A549 (cell line): Measurements from ENCODE around the gene SYP. TPM values are rescaled to one million over a fixed set of nuclear protein-coding genes. Genes with fewer than 3 reads are reported as not detected.
"Not testable (repeated sequence)": the region's sequence is repeated elsewhere in the genome, so short reads cannot be mapped to it uniquely, and the experiment has no call there.

Experiments
- ATAC-seq, 2 experiments: fragments of 200-7000 bp in 1 of 2; fragments of >200 bp in 1 of 2; cut with Nextera tagmentation in 1 of 2; cut with Tn5 transposase in 1 of 2; 3 replicates each; pipeline versions ENCODE4 v1.8.0 to v1.9.1; 2018 to 2020; ENCODE audit warnings: mild to moderate bottlenecking in 1 of 2, moderate library complexity in 1 of 2
- CTCF ChIA-PET: fragments of 300-600 bp; sonication (Branson Sonifier 250); formaldehyde crosslinking; extraction: SDS; loops from one replicate; lab custom pipeline; 2021; ENCODE audit warnings: antibody characterized with exemption, inconsistent platforms; lab: Yijun Ruan, JAX
- POLR2A ChIA-PET: fragments of 350-600 bp; formaldehyde crosslinking; extraction: SDS; loops from one replicate; lab custom pipeline; 2021; ENCODE audit warnings: antibody characterized with exemption, inconsistent platforms; lab: Yijun Ruan, JAX
- DNase-seq, 2 experiments: peaks; one replicate each; pipeline versions ENCODE4 v3.0.0 to v3.0.0-alpha.2; 2011 to 2016; ENCODE audit warnings: low read depth in 1 of 2, low spot score in 1 of 2
- FAIRE-seq: peaks from 2 replicates; lab custom pipeline; 2011; peaks lifted over from hg19 to GRCh38; lab: Jason Lieb, UNC
- H3K27ac ChIP-seq, 2 experiments: fragments of >200 bp; sonication (Bioruptor Twin); formaldehyde crosslinking; 3 replicates each; pipeline ENCODE4 v1.5.1; 2016 to 2017
- H3K4me1 ChIP-seq: fragments of >200 bp; sonication (Bioruptor Twin); formaldehyde crosslinking; 3 replicates; pipeline ENCODE4 v1.6.1; 2016
- H3K4me2 ChIP-seq: fragments of >200 bp; sonication (Bioruptor Twin); formaldehyde crosslinking; 3 replicates; pipeline ENCODE4 v1.6.1; 2016
- H3K4me3 ChIP-seq: fragments of >200 bp; sonication (Bioruptor Twin); formaldehyde crosslinking; 3 replicates; pipeline ENCODE4 v1.5.1; 2016
- H3K9me3 ChIP-seq: fragments of >200 bp; sonication (Bioruptor Twin); formaldehyde crosslinking; 3 replicates; pipeline ENCODE4 v1.6.1; 2016
- BCL3 ChIP-seq: fragments of >200 bp; sonication (Bioruptor Twin); formaldehyde crosslinking; IDR thresholded peaks from 3 replicates; pipeline ENCODE4 v1.6.1; 2016
- CBX2 ChIP-seq: fragments of 200-600 bp; sonication (generic); IDR thresholded peaks from 2 replicates; pipeline ENCODE4 v1.6.1; 2016; ENCODE audit warnings: low read depth, mild to moderate bottlenecking, borderline replicate concordance
- CBX8 ChIP-seq: fragments of 200-600 bp; sonication (generic); IDR thresholded peaks from 2 replicates; pipeline ENCODE4 v1.6.1; 2016
- CEBPB ChIP-seq, 2 experiments: fragments of >200 bp in 1 of 2; sonication (Bioruptor Twin) in 1 of 2; formaldehyde crosslinking in 1 of 2; IDR thresholded peaks; 2 replicates each; pipeline ENCODE4 v1.6.1; 2012 to 2016
- E2F6 ChIP-seq: IDR thresholded peaks from 2 replicates; pipeline ENCODE4 v1.6.1; 2012; ENCODE audit warnings: low read depth, borderline replicate concordance
- EHMT2 ChIP-seq: fragments of 200-600 bp; sonication (generic); IDR thresholded peaks from 2 replicates; pipeline ENCODE4 v1.6.1; 2016; ENCODE audit warnings: antibody characterized with exemption, low read depth, mild to moderate bottlenecking, moderate library complexity
- EP300 ChIP-seq, 2 experiments: fragments of >200 bp; sonication (Bioruptor Twin); formaldehyde crosslinking; IDR thresholded peaks; 2 replicates in 1 of 2; 3 replicates in 1 of 2; pipeline ENCODE4 v1.6.1; 2016 to 2017
- FOSL2 ChIP-seq, 2 experiments: fragments of 450-650 bp in 1 of 2; fragments of >200 bp in 1 of 2; sonication (Bioruptor Twin) in 1 of 2; formaldehyde crosslinking; IDR thresholded peaks; 2 replicates each; pipeline versions ENCODE4 v1.5.0 to v1.6.1; 2016 to 2020; ENCODE audit warnings: mild to moderate bottlenecking in 1 of 2, moderate library complexity in 1 of 2
- HES2 ChIP-seq: fragments of >200 bp; sonication (Bioruptor Twin); formaldehyde crosslinking; IDR thresholded peaks from 2 replicates; pipeline ENCODE4 v1.6.1; 2016
- HEYL ChIP-seq: fragments of 250-450 bp; sonication (Bioruptor Pico); IDR thresholded peaks from 2 replicates; pipeline ENCODE4 v1.8.0; 2021; ENCODE audit warnings: mild to moderate bottlenecking, moderate library complexity
- JUNB ChIP-seq: fragments of >200 bp; sonication (Bioruptor Twin); formaldehyde crosslinking; IDR thresholded peaks from 2 replicates; pipeline ENCODE4 v1.6.1; 2016
- KDM1A ChIP-seq: fragments of 200-600 bp; sonication (generic); IDR thresholded peaks from 2 replicates; pipeline ENCODE4 v1.6.1; 2016; ENCODE audit warnings: low read depth, mild to moderate bottlenecking
- KDM5A ChIP-seq: fragments of 200-600 bp; sonication (generic); IDR thresholded peaks from 2 replicates; pipeline ENCODE4 v1.6.1; 2016; ENCODE audit warnings: antibody characterized with exemption, mild to moderate bottlenecking
- NPAS2 ChIP-seq: fragments of 250-450 bp; sonication (Bioruptor Pico); IDR thresholded peaks from 2 replicates; pipeline ENCODE4 v1.8.0; 2022; ENCODE audit warnings: mild to moderate bottlenecking, moderate library complexity, borderline replicate concordance
- POLR2A ChIP-seq: IDR thresholded peaks from 2 replicates; pipeline ENCODE4 v1.6.1; 2012; ENCODE audit warnings: mild to moderate bottlenecking, low read length
- POLR2AphosphoS2 ChIP-seq: conservative IDR thresholded peaks from 2 replicates; pipeline ENCODE4 v1.6.1; 2012; ENCODE audit warnings: low read length, improper control_type of control experiment, inconsistent platforms
- RAD21 ChIP-seq, 2 experiments: fragments of >200 bp in 1 of 2; sonication (Bioruptor Twin) in 1 of 2; formaldehyde crosslinking in 1 of 2; IDR thresholded peaks in 1 of 2; conservative IDR thresholded peaks in 1 of 2; 2 replicates in 1 of 2; 3 replicates in 1 of 2; pipeline ENCODE4 v1.6.1; 2012 to 2018; ENCODE audit warnings: inconsistent platforms in 1 of 2
- RCOR1 ChIP-seq: fragments of 150-350 bp; IDR thresholded peaks from 2 replicates; pipeline ENCODE4 v1.6.1; 2014; ENCODE audit warnings: antibody characterized with exemption, low read length, low read depth
- RFX5 ChIP-seq: fragments of 450-650 bp; IDR thresholded peaks from 2 replicates; pipeline ENCODE4 v1.7.1; 2014; ENCODE audit warnings: antibody characterized with exemption, mild to moderate bottlenecking, moderate library complexity
- SREBF2 ChIP-seq: fragments of 450-650 bp; IDR thresholded peaks from 2 replicates; pipeline ENCODE4 v1.6.1; 2014; ENCODE audit warnings: mild to moderate bottlenecking, moderate library complexity
- TFCP2L1 ChIP-seq: fragments of 250-450 bp; sonication (Bioruptor Pico); IDR thresholded peaks from 2 replicates; pipeline ENCODE4 v1.5.0; 2021; ENCODE audit warnings: mild to moderate bottlenecking
- WGBS: methylation state at CpG from one replicate; pipeline ENCODE4 v1.1.6; 2017; ENCODE audit errors: missing lambda C conversion rate; 5-methylcytosine and 5-hydroxymethylcytosine counted together
- polyA plus RNA-seq, 4 experiments: library from polyadenylated mRNA; depleted of rRNA in 3 of 4; stranded (reverse); fragments of >200 nt; fragmentation: RNase III in 1 of 4; extraction: RNeasy Plus Mini Kit Qiagen cat#74134 plus additional on column Dnase treatment in 1 of 4; gene quantifications; 2 replicates in 3 of 4; 3 replicates in 1 of 4; pipeline ENCODE4 v1.2.3, GENCODE V29; 2011 to 2017
- TF ChIP-seq, protein P1 (sequence below): fragments of 250-450 bp; sonication (Bioruptor Pico); IDR thresholded peaks from 2 replicates; pipeline ENCODE4 v1.5.0; 2021; ENCODE audit warnings: mild to moderate bottlenecking, moderate library complexity, borderline replicate concordance
- TF ChIP-seq, protein P2 (sequence below): fragments of >200 bp; sonication (Bioruptor Twin); formaldehyde crosslinking; IDR thresholded peaks from 3 replicates; pipeline ENCODE4 v1.5.1; 2016

SYP gene
- polyA plus RNA-seq, 2 of the 4 experiments (the other 2 are of a cell fraction): 1.3 to 3.8 TPM

GRCh38 chrX:49147936-49148335, 52.1 kb downstream of the SYP start (continued):
- TF ChIP-seq, protein P1, sequence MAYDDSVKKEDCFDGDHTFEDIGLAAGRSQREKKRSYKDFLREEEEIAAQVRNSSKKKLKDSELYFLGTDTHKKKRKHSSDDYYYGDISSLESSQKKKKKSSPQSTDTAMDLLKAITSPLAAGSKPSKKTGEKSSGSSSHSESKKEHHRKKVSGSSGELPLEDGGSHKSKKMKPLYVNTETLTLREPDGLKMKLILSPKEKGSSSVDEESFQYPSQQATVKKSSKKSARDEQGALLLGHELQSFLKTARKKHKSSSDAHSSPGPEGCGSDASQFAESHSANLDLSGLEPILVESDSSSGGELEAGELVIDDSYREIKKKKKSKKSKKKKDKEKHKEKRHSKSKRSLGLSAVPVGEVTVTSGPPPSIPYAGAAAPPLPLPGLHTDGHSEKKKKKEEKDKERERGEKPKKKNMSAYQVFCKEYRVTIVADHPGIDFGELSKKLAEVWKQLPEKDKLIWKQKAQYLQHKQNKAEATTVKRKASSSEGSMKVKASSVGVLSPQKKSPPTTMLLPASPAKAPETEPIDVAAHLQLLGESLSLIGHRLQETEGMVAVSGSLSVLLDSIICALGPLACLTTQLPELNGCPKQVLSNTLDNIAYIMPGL (CRISPR knock-in tag): no peak
- no peak for TF ChIP-seq POLR2A

GRCh38 chrX:49147282-49147681, 52.7 kb downstream of the SYP start:
- H3K4me3 ChIP-seq: no peak overlapping the region
- no peak for ATAC-seq
- WGBS: 86% methylated on average over 8 of the region's 8 CpGs
- H3K4me2 ChIP-seq: no peak overlapping the region
- POLR2A ChIA-PET: no interaction called here
- CTCF ChIA-PET: interaction anchor here (7.7 kb wide), 1 partner anchor 8 kb away, joined by 54 read pairs; no protein-coding TSS in a partner anchor
- TF ChIP-seq SREBF2: no peak
- no peak for TF ChIP-seq POLR2AphosphoS2
- TF ChIP-seq EHMT2: no peak
- no peak for TF ChIP-seq TFCP2L1 (CRISPR knock-in tag)
- no peak for TF ChIP-seq FOSL2 (IDR thresholded peaks at IDR 0.05)
- no peak for TF ChIP-seq FOSL2 (CRISPR knock-in tag; IDR thresholded peaks at IDR 0.05)
- no peak for TF ChIP-seq RCOR1
- no peak for FAIRE-seq
- no peaks in the 10 kb centered on the region for H3K9me3 ChIP-seq
- no peak for DNase-seq
- peak overlapping the region in 1 of 2 experiments; percentile 83; a peak in 2 of 6 replicates for H3K27ac ChIP-seq
- peaks cover 14% of the 10 kb centered on the region for H3K4me1 ChIP-seq

DNA sequence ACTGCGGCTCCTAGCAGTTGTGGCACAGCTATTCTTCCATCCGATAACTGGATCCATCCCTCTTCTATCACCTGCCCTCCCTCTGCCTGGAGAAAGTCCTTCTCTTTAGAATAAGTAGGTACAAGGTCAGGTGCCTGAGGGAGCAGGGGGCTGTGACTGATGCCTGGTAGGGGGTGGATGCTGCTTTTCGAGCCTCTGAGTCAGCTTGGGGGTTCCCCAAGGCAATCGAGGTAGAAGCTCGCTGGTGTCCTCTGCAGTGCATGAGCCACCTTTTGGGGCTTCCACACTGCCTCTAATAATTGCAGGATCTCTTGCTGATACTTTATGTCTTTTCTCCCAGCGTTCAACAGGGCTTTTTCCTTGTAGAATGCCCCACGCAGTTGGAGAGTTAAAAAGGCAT, 56.8 kb downstream of the SYP start:
- H3K4me3 ChIP-seq, FAIRE-seq, H3K27ac ChIP-seq, POLR2A ChIA-PET, H3K4me2 ChIP-seq, DNase-seq, ATAC-seq, H3K9me3 ChIP-seq: not testable (repeated sequence)
- CTCF ChIA-PET: interaction anchor here (0.6 to 7.7 kb wide), 8 partner anchors 8 to 34 kb away, joined by 3 to 54 read pairs (median 4); no protein-coding TSS in a partner anchor
- peaks cover 18% of the 10 kb centered on the region for H3K4me1 ChIP-seq
- WGBS: 64% methylated on average over 7 of the region's 7 CpGs

DNA sequence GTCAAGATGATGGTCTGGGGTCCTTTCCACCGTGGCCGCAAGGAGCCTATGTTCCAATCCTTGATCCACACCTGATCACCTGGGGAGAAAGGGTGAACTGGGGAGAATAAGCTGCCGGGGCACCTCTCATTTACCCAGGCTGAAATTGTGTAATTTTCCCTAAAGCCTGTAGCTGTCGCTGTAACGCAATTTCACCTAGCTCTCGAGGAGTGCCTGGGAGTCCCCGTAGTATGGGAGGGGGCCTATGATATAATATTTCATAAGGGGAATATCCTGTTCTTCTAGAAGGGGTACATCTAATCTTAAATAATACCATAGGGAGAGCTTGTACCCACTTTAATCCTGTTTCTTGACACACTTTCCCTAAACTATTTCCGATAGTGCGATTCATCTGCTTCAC, 57.7 kb downstream of the SYP start:
- TF ChIP-seq, protein P2, sequence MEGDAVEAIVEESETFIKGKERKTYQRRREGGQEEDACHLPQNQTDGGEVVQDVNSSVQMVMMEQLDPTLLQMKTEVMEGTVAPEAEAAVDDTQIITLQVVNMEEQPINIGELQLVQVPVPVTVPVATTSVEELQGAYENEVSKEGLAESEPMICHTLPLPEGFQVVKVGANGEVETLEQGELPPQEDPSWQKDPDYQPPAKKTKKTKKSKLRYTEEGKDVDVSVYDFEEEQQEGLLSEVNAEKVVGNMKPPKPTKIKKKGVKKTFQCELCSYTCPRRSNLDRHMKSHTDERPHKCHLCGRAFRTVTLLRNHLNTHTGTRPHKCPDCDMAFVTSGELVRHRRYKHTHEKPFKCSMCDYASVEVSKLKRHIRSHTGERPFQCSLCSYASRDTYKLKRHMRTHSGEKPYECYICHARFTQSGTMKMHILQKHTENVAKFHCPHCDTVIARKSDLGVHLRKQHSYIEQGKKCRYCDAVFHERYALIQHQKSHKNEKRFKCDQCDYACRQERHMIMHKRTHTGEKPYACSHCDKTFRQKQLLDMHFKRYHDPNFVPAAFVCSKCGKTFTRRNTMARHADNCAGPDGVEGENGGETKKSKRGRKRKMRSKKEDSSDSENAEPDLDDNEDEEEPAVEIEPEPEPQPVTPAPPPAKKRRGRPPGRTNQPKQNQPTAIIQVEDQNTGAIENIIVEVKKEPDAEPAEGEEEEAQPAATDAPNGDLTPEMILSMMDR: peak; percentile 54
- peak; percentile 46 to 61 for TF ChIP-seq RAD21 (conservative IDR thresholded peaks at IDR 0.05 in 1 of 2, IDR thresholded peaks at IDR 0.05 in 1 of 2)
- TF ChIP-seq CEBPB (IDR thresholded peaks at IDR 0.05): peak in 1 of 2 experiments; percentile 24; a peak in 1 of 4 replicates
- TF ChIP-seq, all 56 proteins: peak for 3; not testable (repeated sequence) for 53
- not testable (repeated sequence) for H3K9me3 ChIP-seq, H3K4me2 ChIP-seq, FAIRE-seq, H3K27ac ChIP-seq, ATAC-seq, H3K4me3 ChIP-seq
- POLR2A ChIA-PET: interaction anchor here (1.0 kb wide), 1 partner anchor 13 kb away, joined by 7 read pairs; no protein-coding TSS in a partner anchor
- H3K4me1 ChIP-seq: peaks cover 16% of the 10 kb centered on the region
- CTCF ChIA-PET: interaction anchor here (0.9 to 7.7 kb wide), 10 partner anchors 9 to 612 kb away, joined by 3 to 54 read pairs (median 4); no protein-coding TSS in a partner anchor
- WGBS: 30% methylated on average over 9 of the region's 9 CpGs
- peak in 1 of 2 experiments; percentile 29 for DNase-seq

DNA sequence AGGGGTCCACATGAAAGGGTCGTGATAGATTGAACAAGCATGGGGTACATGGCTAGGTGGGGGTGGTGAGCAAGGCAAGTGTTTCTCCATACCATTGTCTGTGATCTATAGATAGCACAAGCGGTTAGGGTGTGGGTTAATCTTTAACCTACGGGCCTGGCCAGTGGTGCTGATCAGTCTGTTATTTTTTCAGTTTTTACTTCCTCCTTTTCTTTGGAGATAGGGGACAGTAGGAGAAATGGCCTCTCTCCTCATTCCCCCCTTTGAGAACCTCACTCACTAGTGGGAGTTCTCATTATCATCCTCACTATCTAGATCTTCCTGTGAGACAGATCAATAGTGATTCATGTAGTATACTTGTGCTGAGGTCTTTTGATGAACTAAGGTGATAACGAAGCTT, 60.3 kb downstream of the SYP start:
- ATAC-seq: peak in 1 of 2 experiments; percentile 69; a peak in 3 of 6 replicates
- FAIRE-seq: no peak
- POLR2A ChIA-PET: no interaction called here
- Histone ChIP-seq H3K27ac (peak overlapping the region; percentile 69 to 77), H3K9me3 (no peaks in the 10 kb centered on the region), H3K4me1 (peaks cover 16% of the 10 kb centered on the region), H3K4me3 (no peak overlapping the region), H3K4me2 (peak overlapping the region; percentile 64)
- DNase-seq: peak in 1 of 2 experiments; percentile 34
- TF ChIP-seq HEYL (CRISPR knock-in tag): no peak
- TF ChIP-seq KDM1A: no peak
- TF ChIP-seq BCL3: no peak
- no peak for TF ChIP-seq RFX5
- TF ChIP-seq EHMT2: no peak
- no peak for TF ChIP-seq NPAS2 (CRISPR knock-in tag)
- no peak for TF ChIP-seq JUNB
- no peak for TF ChIP-seq EP300 (IDR thresholded peaks at IDR 0.05)
- TF ChIP-seq HES2: no peak
- TF ChIP-seq E2F6: no peak
- no peak for TF ChIP-seq CBX8
- TF ChIP-seq CBX2: no peak
- TF ChIP-seq KDM5A: no peak
- no peak for TF ChIP-seq CEBPB (IDR thresholded peaks at IDR 0.05)
- 19% methylated on average over 4 of the region's 4 CpGs for WGBS
- CTCF ChIA-PET: interaction anchor here (2.0 to 7.7 kb wide), 2 partner anchors 15 to 24 kb away, joined by 5 to 54 read pairs; no protein-coding TSS in a partner anchor
